OCI-LY1 (cell line): ENCODE data around the gene HECA.

Experiments
- CTCF ChIP-seq: fragments of 200-600 bp; sonication (generic), shearing (Covaris generic); IDR thresholded peaks from 2 replicates; pipeline ENCODE4 v1.5.1; 2017; ENCODE audit warnings: mild to moderate bottlenecking, antibody characterized with exemption, low read length, moderate library complexity, mixed read lengths
- EZH2 ChIP-seq: fragments of 200-600 bp; sonication (generic), shearing (Covaris generic); IDR thresholded peaks from 2 replicates; pipeline ENCODE4 v1.8.0; 2017; ENCODE audit warnings: borderline replicate concordance, mixed run types, mild to moderate bottlenecking, antibody characterized with exemption, low read length, moderate library complexity, mixed read lengths

- TF ChIP-seq CTCF (no peak), EZH2 (no peak)
Observed at GRCh38 chr6:139153855-139154254, 19.0 kb downstream of the HECA start.
